ENCODE data around the gene TEX13B.
"Not testable (repeated sequence)": the region's sequence is repeated elsewhere in the genome, so short reads cannot be mapped to it uniquely, and the experiment has no call there.

Gene TEX13B

GRCh38 chrX:107968623-107969022 is 13.5 kb downstream of the TEX13B start:
- Histone ChIP-seq H3K36me3 (replicated peaks; ENCODE audit: insufficient read depth, low read length) (no peaks in the 10 kb centered on the region), H3K4me2 (ENCODE audit: low read depth, low read length) (no peak overlapping the region), H3K27ac (ENCODE audit: low read length) (no peak overlapping the region), H3F3A (ENCODE audit: insufficient read depth, low read length) (no peaks in the 10 kb centered on the region), H3K4me1 (ENCODE audit: low read length) (no peaks in the 10 kb centered on the region), H3K4me3 (ENCODE audit: low read length) (no peak overlapping the region), H4K20me1 (ENCODE audit: insufficient read depth, low read length) (no peaks in the 10 kb centered on the region), H3K9me3 (replicated peaks; ENCODE audit: insufficient read depth, low read length) (no peaks in the 10 kb centered on the region), H3K9ac (ENCODE audit: low read length) (no peak overlapping the region), H3K9me2 (replicated peaks; ENCODE audit: insufficient read depth, low read length) (no peaks in the 10 kb centered on the region), H3K79me2 (ENCODE audit: low read length) (no peaks in the 10 kb centered on the region), H2AFZ (ENCODE audit: low read length) (no peak overlapping the region), H3K27me3 (replicated peaks; ENCODE audit: insufficient read depth, low read length) (no peaks in the 10 kb centered on the region)
- TF ChIP-seq EZH2phosphoT487 (IDR thresholded peaks at IDR 0.05; ENCODE audit: low read length) (no peak), EZH2 (optimal IDR thresholded peaks at IDR 0.05; ENCODE audit: low read depth, low read length) (no peak)
- TF ChIP-seq, protein P1, sequence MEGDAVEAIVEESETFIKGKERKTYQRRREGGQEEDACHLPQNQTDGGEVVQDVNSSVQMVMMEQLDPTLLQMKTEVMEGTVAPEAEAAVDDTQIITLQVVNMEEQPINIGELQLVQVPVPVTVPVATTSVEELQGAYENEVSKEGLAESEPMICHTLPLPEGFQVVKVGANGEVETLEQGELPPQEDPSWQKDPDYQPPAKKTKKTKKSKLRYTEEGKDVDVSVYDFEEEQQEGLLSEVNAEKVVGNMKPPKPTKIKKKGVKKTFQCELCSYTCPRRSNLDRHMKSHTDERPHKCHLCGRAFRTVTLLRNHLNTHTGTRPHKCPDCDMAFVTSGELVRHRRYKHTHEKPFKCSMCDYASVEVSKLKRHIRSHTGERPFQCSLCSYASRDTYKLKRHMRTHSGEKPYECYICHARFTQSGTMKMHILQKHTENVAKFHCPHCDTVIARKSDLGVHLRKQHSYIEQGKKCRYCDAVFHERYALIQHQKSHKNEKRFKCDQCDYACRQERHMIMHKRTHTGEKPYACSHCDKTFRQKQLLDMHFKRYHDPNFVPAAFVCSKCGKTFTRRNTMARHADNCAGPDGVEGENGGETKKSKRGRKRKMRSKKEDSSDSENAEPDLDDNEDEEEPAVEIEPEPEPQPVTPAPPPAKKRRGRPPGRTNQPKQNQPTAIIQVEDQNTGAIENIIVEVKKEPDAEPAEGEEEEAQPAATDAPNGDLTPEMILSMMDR (IDR thresholded peaks at IDR 0.05; ENCODE audit: low read length) = no peak
- DNase-seq = no peak

DNA sequence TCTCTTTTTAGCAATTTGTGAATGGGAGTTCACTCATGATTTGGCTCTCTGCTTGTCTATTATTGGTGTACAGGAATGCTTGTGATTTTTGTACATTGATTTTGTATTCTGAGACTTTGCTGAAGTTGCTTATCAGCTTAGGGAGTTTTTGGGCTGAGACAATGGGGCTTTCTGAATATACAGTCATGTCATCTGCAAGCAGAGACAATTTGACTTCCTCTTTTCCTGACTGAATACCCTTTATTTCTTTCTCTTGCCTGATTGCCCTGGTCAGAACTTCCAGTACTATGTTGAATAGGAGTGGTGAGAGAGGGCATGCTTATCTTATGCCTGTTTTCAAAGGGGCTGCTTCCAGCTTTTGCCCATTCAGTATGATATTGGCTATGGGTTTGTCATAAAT is 26.8 kb downstream of the TEX13B start:
- not testable (repeated sequence) for H3K27me3 ChIP-seq (replicated peaks; ENCODE audit: insufficient read depth, low read length)

DNA sequence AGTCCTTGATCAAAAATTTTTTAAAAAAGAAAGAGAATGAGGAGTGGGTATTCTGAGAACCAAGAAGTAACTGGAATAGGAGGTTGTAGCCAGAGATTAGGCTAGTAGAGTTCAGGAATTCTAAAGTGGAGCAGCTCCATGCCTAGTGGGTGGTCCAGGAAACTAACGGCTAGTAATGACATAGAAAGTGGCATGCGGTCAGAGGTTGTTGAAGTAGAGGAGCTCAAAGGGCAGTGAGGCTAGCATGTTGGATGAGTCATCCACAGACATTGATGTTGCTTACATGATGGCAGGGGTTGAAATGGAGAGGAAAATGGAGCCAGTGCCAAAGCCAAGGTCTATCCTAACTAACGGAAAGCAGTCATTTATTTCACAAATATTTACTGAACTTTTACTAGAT is 42.1 kb downstream of the TEX13B start:
- TF ChIP-seq EZH2phosphoT487 (IDR thresholded peaks at IDR 0.05; ENCODE audit: low read length) = no peak
- no peak for TF ChIP-seq EZH2 (optimal IDR thresholded peaks at IDR 0.05; ENCODE audit: low read depth, low read length)
- TF ChIP-seq, protein P1 (IDR thresholded peaks at IDR 0.05; ENCODE audit: low read length) = no peak
- no peak overlapping the region for H3K4me2 ChIP-seq (ENCODE audit: low read depth, low read length)
- H3K36me3 ChIP-seq (replicated peaks; ENCODE audit: insufficient read depth, low read length) = no peaks in the 10 kb centered on the region
- no peaks in the 10 kb centered on the region for H3F3A ChIP-seq (ENCODE audit: insufficient read depth, low read length)
- H2AFZ ChIP-seq (ENCODE audit: low read length) = no peak overlapping the region
- no peak for DNase-seq
- no peaks in the 10 kb centered on the region for H3K27me3 ChIP-seq (replicated peaks; ENCODE audit: insufficient read depth, low read length)
- H3K9ac ChIP-seq (ENCODE audit: low read length) = no peak overlapping the region
- H4K20me1 ChIP-seq (ENCODE audit: insufficient read depth, low read length) = no peaks in the 10 kb centered on the region
- H3K4me1 ChIP-seq (ENCODE audit: low read length) = no peaks in the 10 kb centered on the region
- H3K4me3 ChIP-seq (ENCODE audit: low read length) = no peak overlapping the region
- H3K9me2 ChIP-seq (replicated peaks; ENCODE audit: insufficient read depth, low read length) = no peaks in the 10 kb centered on the region
- H3K79me2 ChIP-seq (ENCODE audit: low read length) = no peaks in the 10 kb centered on the region
- no peak overlapping the region for H3K27ac ChIP-seq (ENCODE audit: low read length)
- H3K9me3 ChIP-seq (replicated peaks; ENCODE audit: insufficient read depth, low read length) = no peaks in the 10 kb centered on the region

More for the DNA sequence above, 26.8 kb downstream of the TEX13B start:
- H3K9me3 ChIP-seq (replicated peaks; ENCODE audit: insufficient read depth, low read length); H3F3A ChIP-seq (ENCODE audit: insufficient read depth, low read length); H3K9ac ChIP-seq (ENCODE audit: low read length); H3K4me3 ChIP-seq (ENCODE audit: low read length); DNase-seq; H3K4me2 ChIP-seq (ENCODE audit: low read depth, low read length); H3K27ac ChIP-seq (ENCODE audit: low read length); H2AFZ ChIP-seq (ENCODE audit: low read length); H4K20me1 ChIP-seq (ENCODE audit: insufficient read depth, low read length); H3K4me1 ChIP-seq (ENCODE audit: low read length); H3K9me2 ChIP-seq (replicated peaks; ENCODE audit: insufficient read depth, low read length); H3K79me2 ChIP-seq (ENCODE audit: low read length); H3K36me3 ChIP-seq (replicated peaks; ENCODE audit: insufficient read depth, low read length): not testable (repeated sequence)

DNA sequence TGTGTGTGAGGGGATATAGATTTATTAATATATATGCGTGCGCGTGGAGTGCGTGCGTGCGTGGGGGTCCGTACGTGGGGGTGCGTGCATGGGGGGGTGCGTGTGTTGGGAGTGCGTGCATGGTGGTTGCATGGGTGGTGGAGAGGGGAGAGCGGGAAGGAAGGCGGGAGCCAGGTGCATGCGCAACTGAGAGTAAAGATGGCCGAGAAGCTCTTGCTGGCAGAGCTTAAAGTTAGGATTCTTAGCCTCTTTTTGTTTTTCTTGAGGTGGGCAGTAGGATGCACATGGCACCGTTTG is 45.8 kb downstream of the TEX13B start:
- no peak overlapping the region for H3K27ac ChIP-seq (ENCODE audit: low read length)
- no peak overlapping the region for H3K9ac ChIP-seq (ENCODE audit: low read length)
- no peak overlapping the region for H3K4me2 ChIP-seq (ENCODE audit: low read depth, low read length)
- H3K9me3 ChIP-seq (replicated peaks; ENCODE audit: insufficient read depth, low read length) = no peaks in the 10 kb centered on the region
- H3K27me3 ChIP-seq (replicated peaks; ENCODE audit: insufficient read depth, low read length) = no peaks in the 10 kb centered on the region
- no peaks in the 10 kb centered on the region for H3K79me2 ChIP-seq (ENCODE audit: low read length)
- H3K9me2 ChIP-seq (replicated peaks; ENCODE audit: insufficient read depth, low read length) = no peaks in the 10 kb centered on the region
- no peaks in the 10 kb centered on the region for H3F3A ChIP-seq (ENCODE audit: insufficient read depth, low read length)
- TF ChIP-seq EZH2phosphoT487 (IDR thresholded peaks at IDR 0.05; ENCODE audit: low read length) (no peak), EZH2 (optimal IDR thresholded peaks at IDR 0.05; ENCODE audit: low read depth, low read length) (no peak)
- TF ChIP-seq, protein P1 (IDR thresholded peaks at IDR 0.05; ENCODE audit: low read length) = no peak
- no peaks in the 10 kb centered on the region for H4K20me1 ChIP-seq (ENCODE audit: insufficient read depth, low read length)
- H3K36me3 ChIP-seq (replicated peaks; ENCODE audit: insufficient read depth, low read length) = no peaks in the 10 kb centered on the region
- no peak for DNase-seq
- no peaks in the 10 kb centered on the region for H3K4me1 ChIP-seq (ENCODE audit: low read length)
- H2AFZ ChIP-seq (ENCODE audit: low read length) = no peak overlapping the region
- H3K4me3 ChIP-seq (ENCODE audit: low read length) = no peak overlapping the region

Data from MM.1S (cell line).